SK-N-SH treated with all-trans-retinoic acid at 6 μM for 48 hours (cell line): ENCODE results near the gene ARHGAP1.

Experiments used
- ATAC-seq: fragments of 200-7000 bp; cut with Tn5 transposase; 3 replicates; pipeline ENCODE4 v1.9.1; 2020; ENCODE audit warnings: mild to moderate bottlenecking, moderate library complexity
- ARNTL ChIP-seq: fragments of 450-650 bp; formaldehyde crosslinking; IDR thresholded peaks from 2 replicates; pipeline ENCODE4 v1.5.0; 2020; ENCODE audit warnings: low read depth, mild to moderate bottlenecking, moderate library complexity, borderline replicate concordance
- BACH2 ChIP-seq: fragments of 250-450 bp; sonication (Bioruptor Pico); IDR thresholded peaks from 2 replicates; pipeline ENCODE4 v1.9.0; 2021; ENCODE audit warnings: mild to moderate bottlenecking, borderline replicate concordance
- CSDC2 ChIP-seq: fragments of 250-450 bp; sonication (Bioruptor Pico); IDR thresholded peaks from 2 replicates; pipeline ENCODE4 v1.5.0; 2020; ENCODE audit warnings: mild to moderate bottlenecking, moderate library complexity
- ESRRG ChIP-seq: fragments of 250-450 bp; sonication (Bioruptor Pico); IDR thresholded peaks from 2 replicates; pipeline ENCODE4 v1.6.1; 2021; ENCODE audit warnings: mild to moderate bottlenecking
- GLIS3 ChIP-seq: fragments of 250-450 bp; sonication (Bioruptor Pico); IDR thresholded peaks from 2 replicates; pipeline ENCODE4 v1.5.0; 2020; ENCODE audit warnings: mild to moderate bottlenecking, moderate library complexity
- ISL1 ChIP-seq: fragments of 250-450 bp; sonication (Bioruptor Pico); IDR thresholded peaks from 2 replicates; pipeline ENCODE4 v2.1.2; 2022; ENCODE audit warnings: mild to moderate bottlenecking, moderate library complexity
- OSR1 ChIP-seq: fragments of 250-450 bp; sonication (Bioruptor Pico); IDR thresholded peaks from 2 replicates; pipeline ENCODE4 v1.8.0; 2022; ENCODE audit warnings: moderate library complexity, mild to moderate bottlenecking, inconsistent platforms
- PPARA ChIP-seq: fragments of 250-450 bp; sonication (Bioruptor Pico); IDR thresholded peaks from 2 replicates; pipeline ENCODE4 v1.5.0; 2020; ENCODE audit warnings: mild to moderate bottlenecking, borderline replicate concordance
- RARB ChIP-seq: fragments of 250-450 bp; sonication (Bioruptor Pico); IDR thresholded peaks from 2 replicates; pipeline ENCODE4 v1.8.0; 2021; ENCODE audit warnings: mild to moderate bottlenecking, moderate library complexity
- SNAI2 ChIP-seq: fragments of 250-450 bp; sonication (Bioruptor Pico); IDR thresholded peaks from 2 replicates; pipeline ENCODE4 v1.5.0; 2020; ENCODE audit warnings: mild to moderate bottlenecking, moderate library complexity
- TCF4 ChIP-seq: fragments of 250-450 bp; sonication (Bioruptor Pico); IDR thresholded peaks from 2 replicates; pipeline ENCODE4 v1.8.0; 2021; ENCODE audit warnings: mild to moderate bottlenecking, moderate library complexity, borderline replicate concordance
- TOX ChIP-seq: fragments of 250-450 bp; sonication (Bioruptor Pico); IDR thresholded peaks from 2 replicates; pipeline ENCODE4 v1.8.0; 2021; ENCODE audit warnings: mild to moderate bottlenecking, moderate library complexity, borderline replicate concordance
- ZC3H10 ChIP-seq: fragments of 250-450 bp; sonication (Bioruptor Pico); IDR thresholded peaks from 2 replicates; pipeline ENCODE4 v1.5.1; 2021; ENCODE audit warnings: mild to moderate bottlenecking, moderate library complexity
- ZFP3 ChIP-seq: fragments of 250-450 bp; sonication (Bioruptor Pico); IDR thresholded peaks from 2 replicates; pipeline ENCODE4 v1.5.0; 2020; ENCODE audit warnings: mild to moderate bottlenecking, moderate library complexity
- ZFP30 ChIP-seq: fragments of 450-650 bp; formaldehyde crosslinking; IDR thresholded peaks from 2 replicates; pipeline ENCODE4 v1.5.0; 2022; ENCODE audit warnings: mild to moderate bottlenecking, moderate library complexity
- ZNF565 ChIP-seq: fragments of 450-650 bp; formaldehyde crosslinking; conservative IDR thresholded peaks from 2 replicates; pipeline ENCODE4 v1.5.0; 2020; ENCODE audit warnings: low read depth, mild to moderate bottlenecking, moderate library complexity
- ZNF70 ChIP-seq: fragments of 450-650 bp; formaldehyde crosslinking; IDR thresholded peaks from 2 replicates; pipeline ENCODE4 v1.5.0; 2020; ENCODE audit warnings: mild to moderate bottlenecking, moderate library complexity
- ZNF8 ChIP-seq: fragments of 450-650 bp; formaldehyde crosslinking; IDR thresholded peaks from 2 replicates; pipeline ENCODE4 v1.5.0; 2020; ENCODE audit warnings: mild to moderate bottlenecking, moderate library complexity
- TF ChIP-seq, protein P1 (sequence below): fragments of 250-450 bp; sonication (Bioruptor Pico); IDR thresholded peaks from 2 replicates; pipeline ENCODE4 v1.8.0; 2021; ENCODE audit warnings: low read depth, mild to moderate bottlenecking, moderate library complexity, borderline replicate concordance
- TF ChIP-seq, protein P2 (sequence below): fragments of 250-450 bp; sonication (Bioruptor Pico); IDR thresholded peaks from 2 replicates; pipeline ENCODE4 v1.5.1; 2021; ENCODE audit warnings: mild to moderate bottlenecking, moderate library complexity
- TF ChIP-seq, protein P3 (sequence below): fragments of 250-450 bp; sonication (Bioruptor Pico); IDR thresholded peaks from 2 replicates; pipeline ENCODE4 v1.5.0; 2020; ENCODE audit warnings: mild to moderate bottlenecking, moderate library complexity
- TF ChIP-seq, protein P4 (sequence below): fragments of 250-450 bp; sonication (Bioruptor Pico); IDR thresholded peaks from 2 replicates; pipeline ENCODE4 v1.5.1; 2020; ENCODE audit warnings: low read depth, mild to moderate bottlenecking, moderate library complexity
- TF ChIP-seq, protein P5 (sequence below): fragments of 250-450 bp; sonication (Bioruptor Pico); IDR thresholded peaks from 2 replicates; pipeline ENCODE4 v1.8.0; 2020; ENCODE audit warnings: mild to moderate bottlenecking, moderate library complexity, borderline replicate concordance

The ARHGAP1 gene

DNA sequence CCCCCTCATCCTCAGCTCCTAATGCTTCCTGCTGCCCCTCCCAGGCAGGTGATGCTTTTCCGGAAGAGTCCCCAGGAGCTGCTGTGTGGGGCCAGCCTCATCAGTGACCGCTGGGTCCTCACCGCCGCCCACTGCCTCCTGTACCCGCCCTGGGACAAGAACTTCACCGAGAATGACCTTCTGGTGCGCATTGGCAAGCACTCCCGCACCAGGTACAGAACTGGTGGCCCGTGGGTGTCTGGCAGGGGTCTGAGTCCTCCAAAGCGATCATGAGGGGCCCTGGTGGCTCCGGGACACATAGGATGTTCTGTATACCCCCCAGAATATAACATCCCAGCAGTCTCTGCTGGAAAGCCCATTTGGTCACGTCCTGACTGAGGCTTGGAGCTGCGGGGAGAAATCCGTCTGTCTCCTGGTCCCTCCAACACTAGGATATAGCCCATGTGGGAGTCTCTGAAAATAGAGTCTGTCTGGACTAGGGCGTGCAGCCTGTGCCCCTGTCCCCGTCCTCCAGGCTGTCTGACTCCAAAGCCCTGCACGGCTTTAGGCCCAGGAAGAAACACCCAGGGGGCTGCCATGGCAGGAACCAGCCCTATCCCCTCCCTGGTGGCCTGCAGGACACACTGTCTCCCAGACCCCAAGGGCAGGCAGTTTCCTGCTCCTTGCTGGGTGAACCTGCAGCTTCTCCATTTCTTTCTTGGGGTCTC lies 27.7 kb upstream of the ARHGAP1 start (continued):
- TF ChIP-seq, protein P1, sequence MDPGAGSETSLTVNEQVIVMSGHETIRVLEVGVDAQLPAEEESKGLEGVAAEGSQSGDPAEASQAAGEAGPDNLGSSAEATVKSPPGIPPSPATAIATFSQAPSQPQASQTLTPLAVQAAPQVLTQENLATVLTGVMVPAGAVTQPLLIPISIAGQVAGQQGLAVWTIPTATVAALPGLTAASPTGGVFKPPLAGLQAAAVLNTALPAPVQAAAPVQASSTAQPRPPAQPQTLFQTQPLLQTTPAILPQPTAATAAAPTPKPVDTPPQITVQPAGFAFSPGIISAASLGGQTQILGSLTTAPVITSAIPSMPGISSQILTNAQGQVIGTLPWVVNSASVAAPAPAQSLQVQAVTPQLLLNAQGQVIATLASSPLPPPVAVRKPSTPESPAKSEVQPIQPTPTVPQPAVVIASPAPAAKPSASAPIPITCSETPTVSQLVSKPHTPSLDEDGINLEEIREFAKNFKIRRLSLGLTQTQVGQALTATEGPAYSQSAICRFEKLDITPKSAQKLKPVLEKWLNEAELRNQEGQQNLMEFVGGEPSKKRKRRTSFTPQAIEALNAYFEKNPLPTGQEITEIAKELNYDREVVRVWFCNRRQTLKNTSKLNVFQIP = no peak

DNA sequence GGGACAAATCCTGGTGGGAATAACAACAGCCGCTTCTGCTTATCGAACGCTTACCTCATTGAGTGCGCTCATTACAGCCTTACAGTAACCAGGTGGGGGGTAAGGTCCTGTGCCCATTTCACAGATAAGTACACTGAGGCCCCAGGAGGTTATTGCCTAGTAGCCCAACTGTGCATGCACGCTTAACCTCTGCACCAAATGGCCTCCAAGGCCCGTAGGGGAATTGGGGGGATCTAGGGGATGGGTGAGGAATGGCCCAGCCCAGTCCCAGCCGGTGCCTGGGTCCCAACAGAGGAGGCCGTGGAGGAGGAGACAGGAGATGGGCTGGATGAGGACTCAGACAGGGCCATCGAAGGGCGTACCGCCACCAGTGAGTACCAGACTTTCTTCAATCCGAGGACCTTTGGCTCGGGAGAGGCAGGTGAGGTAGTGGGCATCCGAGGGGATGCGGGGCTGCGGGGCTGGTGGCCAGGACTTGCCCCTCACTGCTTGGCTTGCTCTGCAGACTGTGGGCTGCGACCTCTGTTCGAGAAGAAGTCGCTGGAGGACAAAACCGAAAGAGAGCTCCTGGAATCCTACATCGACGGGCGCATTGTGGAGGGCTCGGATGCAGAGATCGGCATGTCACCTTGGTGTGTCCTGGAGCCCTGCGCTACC lies 25.9 kb upstream of the ARHGAP1 start:
- no peak for ATAC-seq
- TF ChIP-seq SNAI2 (CRISPR knock-in tag) (no peak), ZNF565 (CRISPR knock-in tag) (no peak), ZNF70 (CRISPR knock-in tag) (no peak), GLIS3 (CRISPR knock-in tag) (no peak), ZFP30 (CRISPR knock-in tag) (no peak), ZNF8 (CRISPR knock-in tag) (no peak), ESRRG (CRISPR knock-in tag) (no peak), BACH2 (CRISPR knock-in tag) (no peak), PPARA (no peak), ARNTL (no peak), CSDC2 (CRISPR knock-in tag) (no peak), RARB (CRISPR knock-in tag) (no peak), TCF4 (CRISPR knock-in tag) (no peak), TOX (no peak), ZFP3 (CRISPR knock-in tag) (no peak), ZC3H10 (no peak)
- TF ChIP-seq, protein P2, sequence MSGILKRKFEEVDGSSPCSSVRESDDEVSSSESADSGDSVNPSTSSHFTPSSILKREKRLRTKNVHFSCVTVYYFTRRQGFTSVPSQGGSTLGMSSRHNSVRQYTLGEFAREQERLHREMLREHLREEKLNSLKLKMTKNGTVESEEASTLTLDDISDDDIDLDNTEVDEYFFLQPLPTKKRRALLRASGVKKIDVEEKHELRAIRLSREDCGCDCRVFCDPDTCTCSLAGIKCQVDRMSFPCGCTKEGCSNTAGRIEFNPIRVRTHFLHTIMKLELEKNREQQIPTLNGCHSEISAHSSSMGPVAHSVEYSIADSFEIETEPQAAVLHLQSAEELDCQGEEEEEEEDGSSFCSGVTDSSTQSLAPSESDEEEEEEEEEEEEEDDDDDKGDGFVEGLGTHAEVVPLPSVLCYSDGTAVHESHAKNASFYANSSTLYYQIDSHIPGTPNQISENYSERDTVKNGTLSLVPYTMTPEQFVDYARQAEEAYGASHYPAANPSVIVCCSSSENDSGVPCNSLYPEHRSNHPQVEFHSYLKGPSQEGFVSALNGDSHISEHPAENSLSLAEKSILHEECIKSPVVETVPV (CRISPR knock-in tag) = no peak
- TF ChIP-seq, protein P1 = no peak
- TF ChIP-seq, protein P3, sequence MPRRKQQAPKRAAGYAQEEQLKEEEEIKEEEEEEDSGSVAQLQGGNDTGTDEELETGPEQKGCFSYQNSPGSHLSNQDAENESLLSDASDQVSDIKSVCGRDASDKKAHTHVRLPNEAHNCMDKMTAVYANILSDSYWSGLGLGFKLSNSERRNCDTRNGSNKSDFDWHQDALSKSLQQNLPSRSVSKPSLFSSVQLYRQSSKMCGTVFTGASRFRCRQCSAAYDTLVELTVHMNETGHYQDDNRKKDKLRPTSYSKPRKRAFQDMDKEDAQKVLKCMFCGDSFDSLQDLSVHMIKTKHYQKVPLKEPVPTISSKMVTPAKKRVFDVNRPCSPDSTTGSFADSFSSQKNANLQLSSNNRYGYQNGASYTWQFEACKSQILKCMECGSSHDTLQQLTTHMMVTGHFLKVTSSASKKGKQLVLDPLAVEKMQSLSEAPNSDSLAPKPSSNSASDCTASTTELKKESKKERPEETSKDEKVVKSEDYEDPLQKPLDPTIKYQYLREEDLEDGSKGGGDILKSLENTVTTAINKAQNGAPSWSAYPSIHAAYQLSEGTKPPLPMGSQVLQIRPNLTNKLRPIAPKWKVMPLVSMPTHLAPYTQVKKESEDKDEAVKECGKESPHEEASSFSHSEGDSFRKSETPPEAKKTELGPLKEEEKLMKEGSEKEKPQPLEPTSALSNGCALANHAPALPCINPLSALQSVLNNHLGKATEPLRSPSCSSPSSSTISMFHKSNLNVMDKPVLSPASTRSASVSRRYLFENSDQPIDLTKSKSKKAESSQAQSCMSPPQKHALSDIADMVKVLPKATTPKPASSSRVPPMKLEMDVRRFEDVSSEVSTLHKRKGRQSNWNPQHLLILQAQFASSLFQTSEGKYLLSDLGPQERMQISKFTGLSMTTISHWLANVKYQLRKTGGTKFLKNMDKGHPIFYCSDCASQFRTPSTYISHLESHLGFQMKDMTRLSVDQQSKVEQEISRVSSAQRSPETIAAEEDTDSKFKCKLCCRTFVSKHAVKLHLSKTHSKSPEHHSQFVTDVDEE = no peak
- TF ChIP-seq, protein P4, sequence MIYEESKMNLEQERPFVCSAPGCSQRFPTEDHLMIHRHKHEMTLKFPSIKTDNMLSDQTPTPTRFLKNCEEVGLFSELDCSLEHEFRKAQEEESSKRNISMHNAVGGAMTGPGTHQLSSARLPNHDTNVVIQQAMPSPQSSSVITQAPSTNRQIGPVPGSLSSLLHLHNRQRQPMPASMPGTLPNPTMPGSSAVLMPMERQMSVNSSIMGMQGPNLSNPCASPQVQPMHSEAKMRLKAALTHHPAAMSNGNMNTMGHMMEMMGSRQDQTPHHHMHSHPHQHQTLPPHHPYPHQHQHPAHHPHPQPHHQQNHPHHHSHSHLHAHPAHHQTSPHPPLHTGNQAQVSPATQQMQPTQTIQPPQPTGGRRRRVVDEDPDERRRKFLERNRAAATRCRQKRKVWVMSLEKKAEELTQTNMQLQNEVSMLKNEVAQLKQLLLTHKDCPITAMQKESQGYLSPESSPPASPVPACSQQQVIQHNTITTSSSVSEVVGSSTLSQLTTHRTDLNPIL (CRISPR knock-in tag) = no peak
- TF ChIP-seq, all 23 proteins: peak for 0

DNA sequence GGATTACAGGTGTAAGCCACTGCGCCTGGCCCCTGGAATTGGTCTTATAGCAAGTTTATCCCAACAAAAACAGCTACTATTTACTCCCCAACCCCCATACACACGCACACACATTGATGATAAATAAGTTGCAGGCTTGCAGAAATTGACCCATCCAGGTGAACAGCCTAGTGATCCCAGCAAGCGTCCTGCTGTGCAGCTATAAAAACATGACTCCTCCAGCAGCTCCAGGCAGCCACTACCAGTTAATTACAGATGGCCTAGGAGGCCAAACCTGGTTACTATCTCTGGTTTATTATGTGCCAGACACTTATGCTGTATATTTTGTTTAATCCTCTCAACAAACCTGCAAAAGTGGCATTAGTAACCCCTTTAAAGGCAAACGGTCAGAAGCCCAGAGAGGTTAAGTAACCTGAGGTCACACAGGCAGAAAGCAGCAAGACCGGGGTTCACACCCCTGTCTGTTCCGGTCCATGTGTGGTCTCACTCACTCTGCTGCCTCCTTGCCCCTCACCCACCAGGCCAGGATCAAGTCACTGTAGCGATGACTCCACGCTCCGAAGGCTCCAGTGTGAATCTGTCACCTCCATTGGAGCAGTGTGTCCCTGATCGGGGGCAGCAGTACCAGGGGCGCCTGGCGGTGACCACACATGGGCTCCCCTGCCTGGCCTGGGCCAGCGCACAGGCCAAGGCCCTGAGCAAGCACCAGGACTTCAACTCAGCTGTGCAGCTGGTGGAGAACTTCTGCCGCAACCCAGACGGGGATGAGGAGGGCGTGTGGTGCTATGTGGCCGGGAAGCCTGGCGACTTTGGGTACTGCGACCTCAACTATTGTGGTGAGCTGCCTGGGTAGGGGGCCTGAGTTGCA lies 25.2 kb upstream of the ARHGAP1 start:
- no peak for ATAC-seq
- TF ChIP-seq ZFP3 (CRISPR knock-in tag) (no peak), OSR1 (no peak), TCF4 (CRISPR knock-in tag) (no peak), CSDC2 (CRISPR knock-in tag) (no peak), PPARA (no peak), ZNF8 (CRISPR knock-in tag) (no peak), SNAI2 (CRISPR knock-in tag) (no peak), RARB (CRISPR knock-in tag) (no peak), ISL1 (CRISPR knock-in tag) (no peak)
- TF ChIP-seq, protein P5, sequence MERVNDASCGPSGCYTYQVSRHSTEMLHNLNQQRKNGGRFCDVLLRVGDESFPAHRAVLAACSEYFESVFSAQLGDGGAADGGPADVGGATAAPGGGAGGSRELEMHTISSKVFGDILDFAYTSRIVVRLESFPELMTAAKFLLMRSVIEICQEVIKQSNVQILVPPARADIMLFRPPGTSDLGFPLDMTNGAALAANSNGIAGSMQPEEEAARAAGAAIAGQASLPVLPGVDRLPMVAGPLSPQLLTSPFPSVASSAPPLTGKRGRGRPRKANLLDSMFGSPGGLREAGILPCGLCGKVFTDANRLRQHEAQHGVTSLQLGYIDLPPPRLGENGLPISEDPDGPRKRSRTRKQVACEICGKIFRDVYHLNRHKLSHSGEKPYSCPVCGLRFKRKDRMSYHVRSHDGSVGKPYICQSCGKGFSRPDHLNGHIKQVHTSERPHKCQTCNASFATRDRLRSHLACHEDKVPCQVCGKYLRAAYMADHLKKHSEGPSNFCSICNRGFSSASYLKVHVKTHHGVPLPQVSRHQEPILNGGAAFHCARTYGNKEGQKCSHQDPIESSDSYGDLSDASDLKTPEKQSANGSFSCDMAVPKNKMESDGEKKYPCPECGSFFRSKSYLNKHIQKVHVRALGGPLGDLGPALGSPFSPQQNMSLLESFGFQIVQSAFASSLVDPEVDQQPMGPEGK (CRISPR knock-in tag) = no peak
- TF ChIP-seq, protein P1 = no peak
